AG04449 (cell line): ENCODE data around the gene RGS11.
"Not testable (repeated sequence)": the region's sequence is repeated elsewhere in the genome, so short reads cannot be mapped to it uniquely, and the experiment has no call there.

ENCODE experiments used
- CTCF ChIA-PET: fragments of 350-600 bp; formaldehyde crosslinking; extraction: SDS; loops from one replicate; lab custom pipeline; 2021; ENCODE audit warnings: antibody characterized with exemption; lab: Yijun Ruan, JAX
- POLR2A ChIA-PET: fragments of 400-600, 350-600 bp; formaldehyde crosslinking; extraction: SDS; loops from one replicate; lab custom pipeline; 2020; ENCODE audit warnings: antibody characterized with exemption, inconsistent platforms; lab: Yijun Ruan, JAX
- DNase-seq: peaks from one replicate; pipeline ENCODE4 v3.0.0-alpha.2; 2010; ENCODE audit warnings: low read depth, low spot score
- H3K4me3 ChIP-seq: 2 replicates; pipeline ENCODE4 v1.5.1; 2011; ENCODE audit warnings: low read depth, mild to moderate bottlenecking, control low read depth, low read length
- CTCF ChIP-seq: IDR thresholded peaks from one replicate; pipeline ENCODE4 v1.5.1; 2011; ENCODE audit warnings: mild to moderate bottlenecking, moderate library complexity, low read length, control low read depth, inconsistent platforms; ENCODE audit not compliant: insufficient read depth; ENCODE audit errors: missing control alignments

The RGS11 gene

GRCh38 chr16:269061-269796, 6.5 kb downstream of the RGS11 start:
- ChIA-PET POLR2A (no interaction called here), CTCF (no interaction called here)
- no peak for TF ChIP-seq CTCF
- DNase-seq: no peak
- no peak overlapping the region for H3K4me3 ChIP-seq

GRCh38 chr16:268141-269053, 7.3 kb downstream of the RGS11 start:
- H3K4me3 ChIP-seq: no peak overlapping the region
- ChIA-PET CTCF (no interaction called here), POLR2A (no interaction called here)
- no peak for TF ChIP-seq CTCF
- DNase-seq: no peak

GRCh38 chr16:267562-267961, 8.2 kb downstream of the RGS11 start:
- DNase-seq, CTCF ChIA-PET, H3K4me3 ChIP-seq, POLR2A ChIA-PET: not testable (repeated sequence)

GRCh38 chr16:266258-267164, 9.2 kb downstream of the RGS11 start:
- no peak for TF ChIP-seq CTCF
- CTCF ChIA-PET: no interaction called here
- DNase-seq: no peak
- no peak overlapping the region for H3K4me3 ChIP-seq
- POLR2A ChIA-PET: no interaction called here

- DNase-seq: no peak
- ChIA-PET CTCF (no interaction called here), POLR2A (interaction anchor here (0.6 kb wide), 1 partner anchor 10 kb away, joined by 3 read pairs; no protein-coding TSS in a partner anchor)
- H3K4me3 ChIP-seq: no peak overlapping the region
- TF ChIP-seq CTCF: no peak
Observed at GRCh38 chr16:265711-266110, 10.0 kb downstream of the RGS11 start.

GRCh38 chr16:265002-265529, 10.7 kb downstream of the RGS11 start:
- TF ChIP-seq CTCF: no peak
- CTCF ChIA-PET: no interaction called here

More at GRCh38 chr16:265002-265529, 10.7 kb downstream of the RGS11 start:
- H3K4me3 ChIP-seq: no peak overlapping the region
- POLR2A ChIA-PET: interaction anchor here (0.6 kb wide), 1 partner anchor 10 kb away, joined by 3 read pairs; no protein-coding TSS in a partner anchor
- no peak for DNase-seq
